Measurements from ENCODE around the gene ARHGAP19.

DNA sequence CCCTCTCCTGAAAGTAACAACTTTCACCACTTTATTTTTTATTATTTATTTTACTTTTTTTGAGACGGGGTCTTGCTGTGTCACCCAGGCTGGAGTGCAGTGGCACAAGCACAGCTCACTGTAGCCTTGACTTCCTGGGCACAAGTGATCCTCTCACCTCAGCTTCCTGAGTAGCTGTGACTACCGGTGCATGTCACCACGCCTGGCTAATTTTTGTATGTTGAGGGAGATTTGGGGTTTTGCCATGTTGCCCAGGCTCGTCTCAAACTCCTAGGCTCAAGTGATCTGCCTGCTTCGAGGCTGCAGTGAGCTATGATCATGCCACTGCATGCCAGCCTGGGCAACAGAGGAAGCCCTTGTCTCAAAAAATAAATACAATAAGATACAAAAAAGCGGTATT, 91.8 kb downstream of the ARHGAP19 start:
- TF ChIP-seq, protein P1, sequence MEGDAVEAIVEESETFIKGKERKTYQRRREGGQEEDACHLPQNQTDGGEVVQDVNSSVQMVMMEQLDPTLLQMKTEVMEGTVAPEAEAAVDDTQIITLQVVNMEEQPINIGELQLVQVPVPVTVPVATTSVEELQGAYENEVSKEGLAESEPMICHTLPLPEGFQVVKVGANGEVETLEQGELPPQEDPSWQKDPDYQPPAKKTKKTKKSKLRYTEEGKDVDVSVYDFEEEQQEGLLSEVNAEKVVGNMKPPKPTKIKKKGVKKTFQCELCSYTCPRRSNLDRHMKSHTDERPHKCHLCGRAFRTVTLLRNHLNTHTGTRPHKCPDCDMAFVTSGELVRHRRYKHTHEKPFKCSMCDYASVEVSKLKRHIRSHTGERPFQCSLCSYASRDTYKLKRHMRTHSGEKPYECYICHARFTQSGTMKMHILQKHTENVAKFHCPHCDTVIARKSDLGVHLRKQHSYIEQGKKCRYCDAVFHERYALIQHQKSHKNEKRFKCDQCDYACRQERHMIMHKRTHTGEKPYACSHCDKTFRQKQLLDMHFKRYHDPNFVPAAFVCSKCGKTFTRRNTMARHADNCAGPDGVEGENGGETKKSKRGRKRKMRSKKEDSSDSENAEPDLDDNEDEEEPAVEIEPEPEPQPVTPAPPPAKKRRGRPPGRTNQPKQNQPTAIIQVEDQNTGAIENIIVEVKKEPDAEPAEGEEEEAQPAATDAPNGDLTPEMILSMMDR (IDR thresholded peaks at IDR 0.05; ENCODE audit: low read length) = no peak
- TF ChIP-seq EZH2 (optimal IDR thresholded peaks at IDR 0.05; ENCODE audit: low read depth, low read length) (no peak), EZH2phosphoT487 (IDR thresholded peaks at IDR 0.05; ENCODE audit: low read length) (no peak)
